DND-41 (cell line): Measurements from ENCODE around the gene GLDN.

Experiments
- ATAC-seq: fragments of 200-7000 bp; cut with Tn5 transposase; 3 replicates; pipeline ENCODE4 v1.9.1; 2021; ENCODE audit warnings: low read depth; ENCODE audit not compliant: insufficient read depth
- DNase-seq: peaks from one replicate; pipeline ENCODE4 v3.0.0-alpha.2; 2020
- H2AFZ ChIP-seq: 2 replicates; pipeline ENCODE4 v1.6.0; 2012; ENCODE audit warnings: low read depth, low read length
- H3K27ac ChIP-seq: 2 replicates; pipeline ENCODE4 v1.5.1; 2012; ENCODE audit warnings: low read length, inconsistent platforms
- H3K27me3 ChIP-seq: fragments of 200-600 bp; sonication (generic); 2 replicates; pipeline ENCODE4 v1.6.0; 2012; ENCODE audit warnings: low read length, mild to moderate bottlenecking, inconsistent platforms; ENCODE audit not compliant: insufficient read depth, poor library complexity
- H3K36me3 ChIP-seq: 2 replicates; pipeline ENCODE4 v1.5.1; 2012; ENCODE audit warnings: low read length, inconsistent platforms; ENCODE audit not compliant: insufficient read depth
- H3K4me1 ChIP-seq: 2 replicates; pipeline ENCODE4 v1.5.1; 2012; ENCODE audit warnings: mild to moderate bottlenecking, low read length; ENCODE audit not compliant: insufficient read depth
- H3K4me2 ChIP-seq: 2 replicates; pipeline ENCODE4 v1.6.0; 2012; ENCODE audit warnings: mild to moderate bottlenecking, moderate library complexity, low read length, inconsistent platforms; ENCODE audit not compliant: insufficient read depth
- H3K4me3 ChIP-seq, 2 experiments: fragments of 200-600 bp in 1 of 2; shearing (Covaris generic) in 1 of 2; 2 replicates each; pipeline ENCODE4 v1.5.1; 2012 to 2016; ENCODE audit warnings: inconsistent platforms in 2 of 2, low read length in 2 of 2, mild to moderate bottlenecking in 2 of 2, low read depth in 1 of 2, moderate library complexity in 1 of 2
- H3K79me2 ChIP-seq: 2 replicates; pipeline ENCODE4 v1.6.0; 2012; ENCODE audit warnings: low read length, inconsistent platforms; ENCODE audit not compliant: insufficient read depth
- H3K9ac ChIP-seq: 2 replicates; pipeline ENCODE4 v1.6.0; 2012; ENCODE audit warnings: low read depth, mild to moderate bottlenecking, inconsistent platforms, low read length, moderate library complexity
- H3K9me3 ChIP-seq: 2 replicates; pipeline ENCODE4 v1.5.1; 2012; ENCODE audit warnings: low read length, moderate library complexity, mild to moderate bottlenecking, inconsistent platforms; ENCODE audit not compliant: insufficient read depth, severe bottlenecking
- H4K20me1 ChIP-seq: 2 replicates; pipeline ENCODE4 v1.6.0; 2012; ENCODE audit warnings: low read length; ENCODE audit not compliant: insufficient read depth
- CTCF ChIP-seq: IDR thresholded peaks from 2 replicates; pipeline ENCODE4 v1.5.1; 2012; ENCODE audit warnings: borderline replicate concordance, low read length, moderate library complexity, mild to moderate bottlenecking; ENCODE audit not compliant: poor library complexity, severe bottlenecking; ENCODE audit errors: extremely low read depth
- EZH2 ChIP-seq: IDR thresholded peaks from 3 replicates; pipeline ENCODE4 v1.6.1; 2012; ENCODE audit warnings: borderline replicate concordance, low read depth, mild to moderate bottlenecking, moderate library complexity, low read length, inconsistent platforms; ENCODE audit not compliant: severe bottlenecking

GLDN gene

GRCh38 chr15:51341366-51342226 is at the start of gene GLDN:
Gene GLDN (plus strand): TSS chr15:51341655. CDS start chr15:51341685, 30 bp downstream.
- ATAC-seq (no peak), DNase-seq (no peak)
- Histone ChIP-seq H3K9ac (no peak within 1 kb of the TSS), H3K4me2 (no peak within 1 kb of the TSS), H3K9me3 (no peaks in the 10 kb centered on the region), H3K79me2 (no peaks in the 10 kb centered on the region), H3K4me3 (no peak within 1 kb of the TSS), H2AFZ (no peak within 1 kb of the TSS), H3K27ac (no peak within 1 kb of the TSS), H3K36me3 (no peaks in the 10 kb centered on the region), H3K4me1 (no peaks in the 10 kb centered on the region), H3K27me3 (no peaks in the 10 kb centered on the region), H4K20me1 (no peaks in the 10 kb centered on the region)
- TF ChIP-seq EZH2 (no peak), CTCF (no peak)

GRCh38 chr15:51298620-51299019 is 42.8 kb upstream of the GLDN start:
- TF ChIP-seq CTCF (no peak), EZH2 (no peak)
- Histone ChIP-seq H3K27ac (no peak overlapping the region), H3K27me3 (peaks cover 4% of the 10 kb centered on the region), H3K9me3 (no peaks in the 10 kb centered on the region), H3K36me3 (no peaks in the 10 kb centered on the region), H3K4me3 (no peak overlapping the region), H3K4me1 (no peaks in the 10 kb centered on the region), H2AFZ (no peak overlapping the region), H3K4me2 (no peak overlapping the region), H3K9ac (no peak overlapping the region), H3K79me2 (no peaks in the 10 kb centered on the region), H4K20me1 (no peaks in the 10 kb centered on the region)
- ATAC-seq, result no peak
- DNase-seq, result no peak

- Histone ChIP-seq H4K20me1 (no peaks in the 10 kb centered on the region), H3K4me2 (no peak overlapping the region), H3K36me3 (no peaks in the 10 kb centered on the region), H3K27me3 (peaks cover 5% of the 10 kb centered on the region), H3K27ac (no peak overlapping the region), H3K4me1 (no peaks in the 10 kb centered on the region), H3K79me2 (no peaks in the 10 kb centered on the region), H3K9me3 (no peaks in the 10 kb centered on the region), H3K9ac (no peak overlapping the region), H2AFZ (no peak overlapping the region), H3K4me3 (no peak overlapping the region)
- no peak for TF ChIP-seq EZH2
- ATAC-seq (no peak), DNase-seq (no peak)
Measured at GRCh38 chr15:51299187-51300015, 42.1 kb upstream of the GLDN start.

GRCh38 chr15:51302480-51302879 is 39.0 kb upstream of the GLDN start:
- no peak overlapping the region for H3K27ac ChIP-seq

More at GRCh38 chr15:51302480-51302879, 39.0 kb upstream of the GLDN start:
- ATAC-seq (no peak), DNase-seq (no peak)
- peaks cover 5% of the 10 kb centered on the region for H3K27me3 ChIP-seq
- H3K9me3 ChIP-seq, result no peaks in the 10 kb centered on the region
- H2AFZ ChIP-seq, result no peak overlapping the region
- no peaks in the 10 kb centered on the region for H3K36me3 ChIP-seq
- TF ChIP-seq EZH2 (no peak), CTCF (no peak)
- H3K4me3 ChIP-seq, result no peak overlapping the region
- H3K9ac ChIP-seq, result no peak overlapping the region
- no peak overlapping the region for H3K4me2 ChIP-seq
- H3K79me2 ChIP-seq, result no peaks in the 10 kb centered on the region
- H4K20me1 ChIP-seq, result no peaks in the 10 kb centered on the region
- no peaks in the 10 kb centered on the region for H3K4me1 ChIP-seq
